ENCODE measurements around the gene SMYD2.

SMYD2 gene

DNA sequence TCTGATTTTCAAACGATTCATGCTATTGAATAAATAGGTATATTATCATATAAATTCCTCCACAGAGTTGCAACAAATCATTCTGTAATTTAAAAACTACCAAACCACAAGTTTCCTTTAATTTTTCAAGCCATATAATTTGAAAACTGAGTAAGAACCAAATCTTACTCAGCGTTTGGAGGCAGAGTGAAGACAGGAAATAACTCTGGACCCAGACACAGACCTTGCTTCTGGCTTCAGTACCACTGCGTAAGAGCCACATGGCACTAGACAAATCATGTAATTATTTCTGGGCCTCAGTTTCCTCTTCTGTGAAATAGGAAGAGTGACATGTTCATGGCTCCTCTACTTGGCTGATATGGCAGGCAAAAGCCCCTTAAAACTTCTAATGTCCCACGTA is 82.4 kb downstream of the SMYD2 start:
- no peak for DNase-seq

DNA sequence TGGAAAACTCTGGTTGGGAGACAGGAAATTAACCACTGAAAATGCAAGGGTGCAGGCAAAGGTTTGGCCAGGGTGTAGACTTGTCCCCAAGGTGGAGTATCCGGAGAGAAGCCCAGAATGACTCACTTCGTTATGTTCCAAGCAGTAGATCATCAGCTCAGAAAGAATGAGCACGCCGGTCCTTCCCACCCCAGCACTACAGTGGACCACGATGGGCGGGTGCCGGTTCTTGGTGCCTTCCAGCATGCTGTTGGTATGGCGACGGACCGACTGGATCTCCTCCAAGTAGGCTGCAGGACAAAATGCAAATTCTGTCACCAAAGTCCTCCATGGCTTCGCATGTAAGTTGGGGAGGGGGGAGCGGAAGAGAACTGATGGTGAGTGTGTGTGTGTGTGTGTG is 83.4 kb downstream of the SMYD2 start:
- no peak for DNase-seq

DNA sequence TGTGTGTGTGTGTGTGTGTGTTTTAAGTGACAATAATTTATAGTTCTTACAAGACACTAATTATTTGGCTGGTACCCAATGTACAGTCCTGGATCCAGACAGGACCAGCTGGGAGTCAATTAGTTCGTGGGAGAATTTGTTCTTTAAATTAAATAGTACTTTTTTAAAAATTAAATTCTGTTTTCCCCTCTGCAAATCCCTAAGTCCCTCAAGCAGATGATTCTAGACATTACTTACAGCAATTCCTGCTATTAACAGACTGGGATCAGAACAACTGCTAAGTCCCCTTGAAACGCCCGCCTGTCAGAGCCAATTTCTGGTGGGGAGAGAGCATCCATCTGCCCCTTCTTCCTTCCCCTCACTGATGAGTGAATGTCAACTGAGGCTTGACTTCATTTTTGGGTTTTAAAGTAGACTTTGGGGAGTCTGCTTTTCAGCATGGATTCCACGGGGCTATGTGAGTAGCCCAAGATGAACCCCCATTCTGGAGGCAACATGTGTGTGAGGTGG is 83.9 kb downstream of the SMYD2 start:
- DNase-seq = no peak

DNA sequence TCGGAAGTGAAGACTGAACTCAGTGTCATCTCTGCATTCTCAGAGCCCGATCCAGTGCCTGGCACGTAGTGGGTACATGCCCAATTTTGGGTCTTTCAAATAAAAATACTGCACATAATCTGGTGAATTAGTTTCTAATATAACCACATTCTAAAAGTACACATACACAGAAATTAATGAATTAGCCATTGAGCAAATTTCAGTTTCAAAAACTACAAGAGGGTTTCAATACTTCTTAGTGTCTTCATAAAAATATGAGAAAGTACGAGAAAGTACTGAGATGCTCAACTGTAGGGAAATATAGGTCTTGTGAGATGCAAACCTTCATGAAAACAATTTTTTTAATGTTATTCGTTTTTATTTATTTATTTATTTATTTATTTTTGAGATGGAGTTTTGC is 86.9 kb downstream of the SMYD2 start:
- DNase-seq = no peak

DNA sequence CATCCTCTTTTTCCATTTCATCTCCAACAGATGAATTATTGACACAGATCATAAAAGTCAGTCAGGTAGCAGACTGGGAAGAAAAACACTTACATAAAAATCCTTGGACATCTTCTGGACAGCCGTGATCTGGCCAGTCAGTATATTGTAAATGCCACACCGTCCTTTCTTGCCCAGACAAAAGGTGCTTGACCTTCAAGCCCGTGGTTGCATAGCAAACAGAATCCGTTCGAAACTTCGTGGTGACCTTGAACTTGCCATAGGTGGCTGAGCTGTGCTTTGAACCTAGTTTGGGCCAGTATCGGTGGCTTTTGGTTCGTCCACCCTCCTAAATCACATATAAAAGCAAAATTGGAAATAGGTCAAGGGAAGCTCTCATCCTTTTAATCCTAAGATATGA is 88.4 kb downstream of the SMYD2 start:
- no peak for DNase-seq

DNA sequence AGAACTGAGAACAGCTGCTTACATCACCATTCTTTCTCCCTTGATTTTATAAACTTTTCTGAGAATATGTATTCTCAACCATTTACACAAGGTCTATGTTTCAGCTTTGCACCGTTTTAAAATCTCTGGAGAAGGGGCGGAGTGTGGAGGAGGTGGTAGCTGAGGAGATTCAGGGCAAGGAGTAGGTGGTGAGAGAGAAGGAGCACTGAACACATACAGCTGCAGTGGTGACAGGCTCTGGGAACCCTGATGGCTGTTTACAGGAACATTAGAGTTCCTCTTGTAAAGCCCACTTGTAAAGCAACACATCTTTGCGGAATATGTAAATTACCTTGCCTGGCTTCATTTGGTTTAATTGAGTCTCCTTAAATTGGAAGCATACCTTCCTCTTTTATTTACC is 89.7 kb downstream of the SMYD2 start:
- DNase-seq = no peak

DNA sequence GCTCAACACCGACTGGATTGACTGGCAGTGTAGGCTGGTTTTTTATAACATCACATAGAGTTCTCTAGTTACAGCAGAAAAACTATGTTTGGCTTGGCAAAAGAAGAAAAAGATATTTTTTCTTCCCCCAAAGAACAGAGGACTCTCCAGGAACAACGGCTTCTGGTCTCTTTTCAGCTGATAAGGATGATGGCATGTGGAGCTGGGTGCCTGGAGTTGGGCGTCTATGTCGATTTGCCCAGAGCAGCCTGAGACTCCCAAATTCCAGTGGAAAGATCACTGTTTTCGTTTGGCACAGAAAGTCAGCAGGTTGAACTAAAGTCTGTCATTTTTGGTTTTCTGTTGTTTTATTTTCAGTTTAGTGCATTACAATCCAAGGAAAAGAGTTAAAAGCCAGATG is 91.1 kb downstream of the SMYD2 start:
- no peak for DNase-seq

DNA sequence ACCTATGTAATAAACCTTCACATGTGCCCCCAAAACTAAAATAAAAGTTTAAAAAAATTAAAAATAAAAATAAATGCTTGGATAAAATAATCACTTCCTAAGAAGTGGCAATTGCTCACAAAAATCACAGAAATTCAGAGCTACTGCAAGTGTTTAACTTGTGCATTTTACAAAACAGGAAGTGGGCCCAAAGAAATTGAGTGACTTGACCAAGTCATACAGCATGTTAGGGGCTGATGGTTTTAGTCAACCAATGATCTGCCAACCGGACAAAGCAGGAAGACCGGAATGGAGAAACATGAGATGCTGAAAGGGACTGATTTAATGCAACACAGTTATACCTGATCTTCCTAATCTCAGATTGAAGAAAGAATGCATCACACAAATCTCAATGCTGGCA is 96.5 kb downstream of the SMYD2 start:
- DNase-seq = no peak

DNA sequence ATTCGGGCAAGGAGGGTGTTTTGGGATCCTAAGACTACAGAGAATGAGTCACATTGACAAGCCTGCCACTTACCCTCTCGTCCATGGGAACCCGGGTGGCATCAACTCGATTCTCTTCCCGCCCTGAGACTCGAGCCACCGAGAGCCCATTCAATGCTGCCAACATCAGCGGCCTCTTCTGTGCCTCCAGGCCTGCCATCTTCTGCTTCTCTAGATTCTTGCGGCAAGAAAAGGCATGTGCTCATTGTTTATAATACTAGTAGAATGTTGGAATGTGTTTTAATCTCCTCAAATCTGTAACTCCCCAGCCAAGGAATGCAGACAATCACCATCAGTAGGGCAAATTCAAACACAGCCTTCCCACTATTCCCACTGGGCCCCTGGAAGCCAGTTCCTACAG is 96.9 kb downstream of the SMYD2 start:
- no peak for DNase-seq

DNA sequence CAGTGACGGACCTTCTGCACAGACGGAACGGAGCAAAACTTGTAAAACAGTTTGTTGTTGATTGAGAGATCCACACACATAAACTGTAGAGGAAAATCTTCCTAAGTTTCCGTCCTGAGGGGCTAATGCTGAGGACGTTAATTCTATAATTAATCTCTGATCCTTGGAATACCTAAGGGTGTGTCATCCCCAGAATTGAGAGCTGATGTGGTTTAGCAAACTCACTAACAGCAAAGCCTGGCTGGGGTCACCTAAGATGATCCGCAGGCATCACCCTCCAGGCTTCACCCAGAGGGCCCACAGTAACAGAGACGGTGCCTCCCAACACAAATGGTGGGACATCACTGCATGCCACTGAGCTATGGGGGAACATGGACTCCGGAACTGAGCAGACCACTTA is 97.5 kb downstream of the SMYD2 start:
- DNase-seq = no peak

DNA sequence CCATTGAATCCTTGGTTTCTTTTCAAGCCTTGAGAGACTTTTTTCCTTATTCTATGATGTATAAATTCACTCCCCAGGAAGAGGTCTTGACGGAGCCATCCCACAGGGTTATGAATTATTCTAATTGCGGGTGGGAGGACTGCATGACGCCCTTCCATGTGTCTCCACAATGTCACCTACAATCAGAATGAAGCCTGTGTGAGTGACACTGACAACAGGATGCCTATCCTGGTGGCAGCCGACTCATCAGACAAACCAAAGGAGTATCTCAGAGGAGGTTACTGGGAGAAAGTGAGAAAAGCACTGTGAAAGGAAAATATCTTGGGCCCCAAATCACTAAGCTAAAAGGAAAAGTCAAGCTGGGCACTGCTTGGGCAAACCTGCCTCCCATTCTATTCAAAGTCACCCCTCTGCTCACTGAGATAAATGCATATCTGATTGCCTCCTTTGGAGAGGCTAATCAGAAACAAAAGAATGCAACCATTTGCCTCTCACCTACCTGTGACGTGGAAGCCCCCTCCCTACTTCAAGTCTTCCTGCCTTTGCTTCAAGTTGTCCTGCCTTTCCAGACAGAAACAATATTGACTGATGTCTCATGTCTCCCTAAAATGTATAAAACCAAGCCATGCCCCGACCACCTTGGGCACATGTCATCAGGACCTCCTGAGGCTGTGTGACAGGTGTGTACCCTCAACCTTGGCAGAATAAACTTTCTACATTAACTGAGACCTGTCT is 98.4 kb downstream of the SMYD2 start:
- no peak for DNase-seq

DNA sequence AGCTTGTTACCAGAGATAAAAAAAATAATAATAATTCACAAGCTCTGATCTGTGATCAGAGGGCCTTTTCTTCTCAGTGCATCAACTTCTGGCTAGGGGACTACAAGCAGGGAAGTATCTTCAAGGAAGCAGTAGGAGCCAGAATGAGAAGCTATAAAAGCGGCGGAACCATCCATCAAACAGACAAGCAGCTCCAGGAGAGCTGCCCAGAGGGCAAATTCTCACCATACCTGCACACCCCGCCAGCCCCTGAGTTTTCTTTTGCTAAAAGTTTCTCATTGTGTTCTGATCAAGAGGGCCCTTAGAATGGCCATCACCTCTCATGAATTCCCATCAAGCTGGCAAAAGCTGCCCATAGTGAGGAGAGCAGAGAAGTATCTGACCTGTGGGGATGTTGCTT is 99.4 kb downstream of the SMYD2 start:
- no peak for DNase-seq

DNA sequence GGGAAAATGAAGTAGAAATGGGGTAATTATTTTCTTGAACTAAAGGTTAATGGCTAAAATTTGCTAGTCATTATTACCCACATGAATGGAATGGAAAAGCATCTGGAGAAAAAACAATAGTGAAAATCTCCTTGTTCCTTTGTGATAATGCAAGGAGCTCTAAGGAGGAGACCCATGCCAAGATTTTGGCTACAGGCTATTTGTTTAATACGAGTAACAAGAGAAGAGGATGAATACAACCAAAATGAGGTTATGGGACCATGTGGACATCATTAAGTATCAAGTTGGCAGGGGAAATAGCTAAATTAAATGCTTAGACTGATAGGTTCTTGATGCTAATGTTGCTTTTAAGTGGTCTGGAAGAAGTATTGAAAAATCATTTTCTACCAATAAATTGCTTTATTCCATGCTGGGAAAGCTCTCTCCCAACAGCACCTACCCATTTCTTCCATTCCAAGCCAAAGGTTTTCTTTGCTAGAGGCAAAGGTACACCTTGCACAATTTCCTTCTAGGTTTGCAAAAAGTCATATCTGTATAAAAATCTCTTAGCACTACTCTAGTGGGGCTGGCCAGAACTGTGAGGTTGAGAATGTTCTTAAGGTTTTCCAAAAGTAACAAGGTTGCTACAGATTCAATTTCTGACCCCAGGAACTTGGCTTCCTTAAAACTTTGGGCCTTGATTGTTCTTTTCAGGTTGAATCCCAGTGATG is 100.2 kb downstream of the SMYD2 start:
- DNase-seq = no peak

DNA sequence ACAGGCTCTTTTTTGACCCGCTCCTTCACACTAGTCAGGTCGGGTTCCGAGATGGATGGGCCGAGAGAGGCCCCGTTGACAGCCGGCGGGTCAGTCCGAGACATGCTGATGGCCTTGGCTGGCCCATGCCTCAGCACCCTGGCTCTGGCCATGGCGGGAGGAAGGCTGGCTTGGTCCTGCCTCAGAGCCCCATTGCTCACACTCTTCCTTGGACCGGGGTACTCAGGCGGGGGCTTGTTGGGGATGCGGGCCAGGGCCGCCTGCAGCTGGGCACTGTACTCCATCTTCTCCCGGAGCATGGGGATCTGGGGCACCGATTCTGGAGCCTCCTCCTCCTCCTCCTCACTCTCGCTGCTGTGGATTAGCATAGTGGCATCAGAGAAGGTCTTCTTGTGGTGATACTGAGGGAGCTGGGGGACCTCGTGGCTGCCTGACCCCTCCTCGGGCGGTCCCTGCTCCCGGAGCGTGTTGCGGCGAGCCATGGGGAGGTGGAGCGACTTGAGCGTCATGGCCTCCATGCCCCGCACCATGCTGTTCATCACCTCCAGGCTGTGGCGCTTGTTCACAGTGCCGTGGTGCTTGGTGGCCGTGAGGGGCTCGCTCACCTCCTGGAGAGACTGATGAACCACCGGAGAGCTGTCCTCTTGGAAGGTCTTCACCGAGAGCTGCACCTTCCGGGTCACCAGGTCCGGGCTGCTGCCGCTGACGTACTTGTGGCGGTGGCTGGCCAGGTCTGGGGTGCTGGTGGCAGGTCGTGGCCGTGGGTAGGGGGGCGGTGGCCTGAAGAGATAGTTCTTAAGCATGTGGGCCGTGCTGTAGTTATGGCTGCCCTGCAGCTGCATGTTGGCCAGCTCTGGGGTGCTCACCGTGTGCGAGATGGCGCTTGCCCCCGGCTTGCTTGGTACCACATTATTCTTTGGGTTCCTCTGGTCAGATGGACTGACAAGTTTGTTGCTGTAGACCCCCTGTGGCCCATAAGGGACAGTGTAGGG is 102.7 kb downstream of the SMYD2 start:
- DNase-seq = no peak

DNA sequence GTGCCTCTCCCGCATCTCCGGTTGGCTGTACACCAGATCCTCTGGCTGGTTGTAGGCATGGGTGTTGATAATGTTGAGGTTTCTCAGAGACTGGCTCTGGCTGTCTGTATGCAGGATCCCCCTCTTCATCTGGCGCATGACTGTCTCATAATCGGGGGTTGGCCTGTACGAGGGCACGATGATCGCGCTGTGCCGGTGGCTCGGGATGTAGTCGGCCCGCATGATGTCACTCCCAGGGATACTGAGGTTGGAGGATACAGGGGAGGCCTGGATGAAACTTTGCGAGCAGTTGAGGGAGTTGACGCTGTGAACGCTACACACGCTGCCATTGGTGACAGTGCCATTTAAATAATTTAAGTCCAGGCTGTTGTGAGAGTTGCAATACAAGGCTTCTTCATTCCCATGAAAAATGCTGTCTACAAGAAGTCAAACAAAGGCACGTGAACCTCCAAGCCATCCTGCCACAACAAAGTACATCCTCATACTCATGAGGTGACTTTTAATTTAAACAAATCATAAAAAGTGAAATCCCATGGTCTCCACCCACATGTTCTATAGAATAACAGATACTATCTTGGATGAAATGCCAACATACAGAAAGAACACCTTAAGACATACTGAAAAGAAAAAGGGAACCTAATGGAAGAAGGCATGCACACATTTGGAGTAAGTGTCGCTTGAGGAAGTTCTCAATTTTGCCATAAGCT is 103.6 kb downstream of the SMYD2 start:
- no peak for DNase-seq

DNA sequence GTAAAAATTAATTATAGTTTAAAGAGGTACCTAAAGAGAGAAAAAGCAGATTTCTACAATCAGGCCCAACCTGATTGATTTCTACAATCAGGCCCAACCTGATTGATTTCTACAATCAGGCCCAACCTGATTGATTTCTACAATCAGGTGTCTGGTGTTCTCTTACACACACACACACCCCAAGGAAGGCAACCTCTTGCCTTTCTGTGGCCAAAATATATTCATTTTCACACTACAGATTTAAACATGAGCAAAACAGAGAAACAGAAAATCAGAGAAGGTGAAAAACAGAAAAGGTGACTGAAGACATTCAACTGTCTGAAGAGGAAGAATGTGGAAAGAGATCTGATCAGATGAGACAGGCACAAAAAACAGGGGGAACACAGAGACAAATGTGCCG is 104.5 kb downstream of the SMYD2 start:
- no peak for DNase-seq

DNA sequence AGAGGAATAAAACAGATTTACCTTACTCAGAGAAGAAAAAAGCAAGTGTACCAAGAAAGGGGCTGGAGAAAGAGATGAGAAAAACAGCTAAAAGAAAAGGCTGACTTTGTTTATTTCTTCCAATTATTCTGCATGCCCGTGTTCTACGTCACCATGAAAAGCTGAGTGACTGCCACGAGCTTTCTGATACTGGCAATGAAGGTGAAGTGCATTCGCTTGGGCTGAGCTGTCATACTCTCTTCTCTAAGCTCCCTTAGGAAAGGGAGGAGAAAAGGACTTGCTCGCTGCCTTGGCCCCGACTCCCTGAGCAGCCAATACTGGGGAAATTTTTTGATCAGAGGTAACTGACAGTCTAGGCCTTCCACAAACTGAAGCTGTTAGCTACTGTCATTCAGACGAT is 105.4 kb downstream of the SMYD2 start:
- DNase-seq = no peak
